NB4 (cell line): ENCODE results near the gene SEL1L3.

Source experiments
- DNase-seq: peaks from one replicate; pipeline ENCODE4 v3.0.0; 2010; ENCODE audit warnings: low read depth
- H3K4me3 ChIP-seq: one replicate; pipeline ENCODE4 v1.5.1; 2011; ENCODE audit warnings: mild to moderate bottlenecking, low read depth, low read length, moderate library complexity
- MYC ChIP-seq: IDR thresholded peaks from 2 replicates; pipeline ENCODE4 v1.6.1; 2011; ENCODE audit warnings: low read depth, low read length
- POLR2A ChIP-seq: IDR thresholded peaks from 2 replicates; pipeline ENCODE4 v1.6.1; 2011; ENCODE audit warnings: mild to moderate bottlenecking; ENCODE audit not compliant: insufficient read length; ENCODE audit errors: extremely low read depth
- TF ChIP-seq, protein P1 (sequence below): IDR thresholded peaks from 2 replicates; pipeline ENCODE4 v1.6.1; 2011; ENCODE audit warnings: low read depth, low read length
- TF ChIP-seq, protein P2 (sequence below): IDR thresholded peaks from one replicate; pipeline ENCODE4 v1.5.1; 2012; ENCODE audit warnings: low read depth, low read length

SEL1L3 gene

DNA sequence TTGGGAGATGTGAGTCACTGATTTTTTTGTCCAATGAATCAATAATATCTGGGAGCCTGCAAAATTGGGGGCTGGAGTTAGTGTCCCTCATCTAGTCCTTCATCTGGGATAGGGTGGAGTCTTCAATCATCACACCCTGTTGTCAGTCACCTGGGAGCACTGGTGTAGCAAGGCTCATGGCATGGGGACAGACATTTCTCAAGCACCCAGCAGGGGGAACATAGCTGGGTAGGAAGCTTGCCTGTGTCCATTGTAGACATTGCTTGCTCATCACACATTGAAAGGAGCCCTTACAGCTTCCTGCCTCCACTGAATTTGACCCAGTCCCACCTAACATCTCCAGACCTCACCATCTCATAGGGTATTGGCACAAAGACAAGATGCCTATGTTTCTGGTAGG, 61.2 kb downstream of the SEL1L3 start:
- no peak overlapping the region for H3K4me3 ChIP-seq
- DNase-seq, result no peak
- TF ChIP-seq, protein P1, sequence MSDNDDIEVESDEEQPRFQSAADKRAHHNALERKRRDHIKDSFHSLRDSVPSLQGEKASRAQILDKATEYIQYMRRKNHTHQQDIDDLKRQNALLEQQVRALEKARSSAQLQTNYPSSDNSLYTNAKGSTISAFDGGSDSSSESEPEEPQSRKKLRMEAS, result no peak
- TF ChIP-seq, protein P2, sequence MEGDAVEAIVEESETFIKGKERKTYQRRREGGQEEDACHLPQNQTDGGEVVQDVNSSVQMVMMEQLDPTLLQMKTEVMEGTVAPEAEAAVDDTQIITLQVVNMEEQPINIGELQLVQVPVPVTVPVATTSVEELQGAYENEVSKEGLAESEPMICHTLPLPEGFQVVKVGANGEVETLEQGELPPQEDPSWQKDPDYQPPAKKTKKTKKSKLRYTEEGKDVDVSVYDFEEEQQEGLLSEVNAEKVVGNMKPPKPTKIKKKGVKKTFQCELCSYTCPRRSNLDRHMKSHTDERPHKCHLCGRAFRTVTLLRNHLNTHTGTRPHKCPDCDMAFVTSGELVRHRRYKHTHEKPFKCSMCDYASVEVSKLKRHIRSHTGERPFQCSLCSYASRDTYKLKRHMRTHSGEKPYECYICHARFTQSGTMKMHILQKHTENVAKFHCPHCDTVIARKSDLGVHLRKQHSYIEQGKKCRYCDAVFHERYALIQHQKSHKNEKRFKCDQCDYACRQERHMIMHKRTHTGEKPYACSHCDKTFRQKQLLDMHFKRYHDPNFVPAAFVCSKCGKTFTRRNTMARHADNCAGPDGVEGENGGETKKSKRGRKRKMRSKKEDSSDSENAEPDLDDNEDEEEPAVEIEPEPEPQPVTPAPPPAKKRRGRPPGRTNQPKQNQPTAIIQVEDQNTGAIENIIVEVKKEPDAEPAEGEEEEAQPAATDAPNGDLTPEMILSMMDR, result no peak
- TF ChIP-seq MYC, result no peak
- TF ChIP-seq POLR2A, result no peak

DNA sequence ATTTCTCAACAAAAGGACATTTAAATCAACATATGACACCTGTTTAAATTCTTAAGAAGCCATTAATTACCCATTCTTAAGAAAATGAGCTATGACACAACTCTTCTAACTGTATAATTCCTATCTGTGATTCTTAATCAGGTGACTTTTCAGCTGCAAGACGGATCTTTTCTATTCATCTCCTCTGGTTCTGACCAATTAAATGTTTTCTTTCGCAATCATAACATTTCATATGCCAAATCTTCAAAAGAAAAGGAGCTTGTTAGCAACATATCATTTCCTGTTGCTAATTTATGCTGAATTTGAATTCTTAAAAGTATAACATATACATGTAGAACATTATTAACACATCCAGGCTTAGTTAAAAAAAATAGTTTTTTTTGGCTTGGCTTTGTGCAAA, 62.5 kb downstream of the SEL1L3 start:
- TF ChIP-seq MYC, result no peak
- TF ChIP-seq, protein P1, result no peak
- TF ChIP-seq, protein P2, result no peak
- TF ChIP-seq POLR2A, result no peak
- no peak for DNase-seq
- H3K4me3 ChIP-seq, result no peak overlapping the region

DNA sequence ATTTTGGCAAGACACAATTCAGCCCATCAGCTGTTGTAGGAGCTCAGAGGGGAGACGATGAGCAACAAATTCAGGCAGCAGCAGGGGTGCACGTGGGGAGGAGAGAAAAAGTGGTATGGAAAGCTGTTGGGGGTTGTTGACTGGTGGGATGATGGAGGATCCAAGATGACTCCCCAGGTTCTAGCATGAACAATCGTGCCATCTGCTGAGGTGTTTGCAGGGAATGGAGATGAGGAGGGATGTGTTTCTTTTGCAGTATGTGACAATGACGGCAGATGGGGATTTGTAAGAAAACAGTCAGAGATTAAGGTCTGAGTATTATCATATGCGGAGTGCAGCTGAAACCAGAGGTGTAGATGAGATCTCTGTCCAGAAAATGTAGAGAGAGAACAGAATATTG, 63.3 kb downstream of the SEL1L3 start:
- H3K4me3 ChIP-seq, result no peak overlapping the region
- DNase-seq, result no peak
- TF ChIP-seq, protein P2, result no peak
- TF ChIP-seq, protein P1, result no peak
- TF ChIP-seq POLR2A, result no peak
- TF ChIP-seq MYC, result no peak

DNA sequence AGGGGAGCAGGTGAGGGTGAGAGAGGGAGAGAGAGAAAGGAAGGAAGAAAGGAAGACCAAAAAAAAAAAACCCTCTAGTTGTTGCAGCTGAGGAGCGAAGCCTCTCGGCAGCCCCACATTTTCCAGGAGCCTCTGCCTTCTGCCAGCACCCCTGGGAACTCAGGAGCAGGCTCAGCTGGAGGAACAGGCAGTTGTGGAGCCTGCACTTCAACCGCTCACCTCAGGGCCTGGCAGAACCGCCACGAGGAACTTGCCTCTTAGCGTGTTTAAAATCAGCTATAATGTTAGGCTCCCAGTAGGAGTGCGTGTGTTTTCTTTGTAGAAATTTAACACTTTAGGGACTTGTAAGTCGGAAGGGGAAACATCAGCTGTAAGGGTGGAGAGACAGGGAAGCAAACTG, 65.7 kb downstream of the SEL1L3 start:
- no peak for TF ChIP-seq MYC
- no peak for TF ChIP-seq POLR2A
- TF ChIP-seq, protein P2, result no peak
- TF ChIP-seq, protein P1, result no peak
- DNase-seq, result no peak
- no peak overlapping the region for H3K4me3 ChIP-seq

DNA sequence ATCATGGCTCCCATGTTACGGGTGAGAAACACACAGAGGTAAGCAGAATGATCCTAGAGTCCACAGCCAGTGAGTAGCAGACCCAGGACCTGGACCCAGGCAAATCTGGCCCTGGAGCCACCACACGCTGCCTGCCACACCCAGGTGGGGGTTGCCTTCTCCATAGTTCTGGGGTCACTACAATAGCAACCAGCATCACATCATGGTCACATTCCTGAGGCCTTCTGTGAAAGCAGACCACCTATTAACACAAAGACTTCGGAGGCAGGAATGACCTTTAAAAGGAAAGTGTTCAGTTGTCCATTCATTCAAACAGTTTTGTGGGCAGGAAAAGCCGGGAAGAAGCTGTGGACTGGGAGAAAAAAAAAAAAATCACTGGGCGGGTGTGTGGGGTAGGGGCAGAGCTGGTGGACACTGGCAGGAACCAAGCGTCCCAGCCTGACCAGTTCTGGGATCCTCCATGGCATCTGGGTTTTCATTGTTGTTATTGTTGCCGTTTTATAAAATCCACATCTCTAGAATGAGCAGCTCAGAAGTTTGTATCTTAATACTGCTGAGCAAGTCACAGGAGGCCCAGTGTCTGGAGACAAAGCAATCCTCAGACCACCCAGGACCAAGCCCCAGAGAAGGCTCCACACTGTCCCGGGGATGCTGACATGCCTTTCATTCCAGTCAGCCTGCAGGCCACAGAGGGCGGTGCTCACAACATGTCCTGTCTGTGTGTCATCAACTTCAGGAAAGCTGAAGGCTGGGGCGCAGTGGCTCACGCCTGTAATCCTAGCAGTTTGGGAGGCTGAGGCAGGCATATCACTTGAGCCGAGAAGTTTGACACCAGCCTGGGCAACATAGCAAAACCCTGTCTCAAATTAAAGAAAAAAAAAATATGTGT, 67.0 kb downstream of the SEL1L3 start:
- no peak overlapping the region for H3K4me3 ChIP-seq
- TF ChIP-seq POLR2A (no peak), MYC (no peak)
- TF ChIP-seq, protein P1, result no peak
- TF ChIP-seq, protein P2, result no peak
- DNase-seq, result no peak
